ENCODE measurements around the gene AJM1.

Gene AJM1

GRCh38 chr9:136889858-136890257 lies 47.6 kb downstream of the AJM1 start:
- TF ChIP-seq TAF1 (IDR thresholded peaks at IDR 0.05; ENCODE audit: low read depth, low read length) (no peak), POU2F2 (IDR thresholded peaks at IDR 0.05; ENCODE audit: low read depth, low read length) (no peak)
- no peak for FAIRE-seq
- DNase-seq (ENCODE audit: insufficient read length, low spot score): no peak

GRCh38 chr9:136890661-136891060 lies 48.4 kb downstream of the AJM1 start:
- FAIRE-seq: no peak
- TF ChIP-seq POLR2AphosphoS5 (IDR thresholded peaks at IDR 0.05; ENCODE audit: low read depth, low read length) (no peak), SPI1 (IDR thresholded peaks at IDR 0.05; ENCODE audit: low read depth, low read length) (no peak), POU2F2 (IDR thresholded peaks at IDR 0.05; ENCODE audit: low read depth, low read length) (no peak), PAX5 (IDR thresholded peaks at IDR 0.05; ENCODE audit: insufficient read depth, low read length, severe bottlenecking) (no peak)
- no peak for DNase-seq (ENCODE audit: insufficient read length, low spot score)

All from GM12891 (cell line).